Keratinocyte (primary cell): ENCODE measurements around the gene ZDHHC12. TPM values are rescaled to one million over a fixed set of nuclear protein-coding genes. Genes with fewer than 3 reads are reported as not detected.
"Not testable (repeated sequence)": the region's sequence is repeated elsewhere in the genome, so short reads cannot be mapped to it uniquely, and the experiment has no call there.

ENCODE experiments used
- DNase-seq: peaks from one replicate; pipeline ENCODE4 v3.0.0-alpha.2; 2011; ENCODE audit warnings: low read depth, missing footprints, low spot score
- FAIRE-seq: peaks from 2 replicates; lab custom pipeline; 2011; peaks lifted over from hg19 to GRCh38; lab: Jason Lieb, UNC
- H2AFZ ChIP-seq: 2 replicates; pipeline ENCODE4 v1.6.0; 2012; ENCODE audit warnings: low read length, control low read depth, inconsistent platforms; ENCODE audit not compliant: control insufficient read depth
- H3K27ac ChIP-seq: 2 replicates; pipeline ENCODE4 v1.5.1; 2011; ENCODE audit warnings: low read length; ENCODE audit not compliant: control insufficient read depth, insufficient read depth
- H3K27me3 ChIP-seq: 3 replicates; pipeline ENCODE4 v1.6.0; 2011; ENCODE audit warnings: low read length; ENCODE audit not compliant: control insufficient read depth, insufficient read depth; ENCODE audit errors: extremely low read depth
- H3K36me3 ChIP-seq, 2 experiments: 2 replicates in 1 of 2; 3 replicates in 1 of 2; pipeline ENCODE4 v1.5.1; 2011; ENCODE audit warnings: low read length in 2 of 2, mild to moderate bottlenecking in 1 of 2; ENCODE audit not compliant: control insufficient read depth in 2 of 2, insufficient read depth in 2 of 2; ENCODE audit errors: extremely low read depth in 1 of 2
- H3K4me1 ChIP-seq: 3 replicates; pipeline ENCODE4 v1.5.1; 2011; ENCODE audit warnings: low read length; ENCODE audit not compliant: control insufficient read depth, insufficient read depth; ENCODE audit errors: extremely low read depth
- H3K4me2 ChIP-seq: 3 replicates; pipeline ENCODE4 v1.6.0; 2011; ENCODE audit warnings: low read depth, low read length; ENCODE audit not compliant: control insufficient read depth, insufficient read depth; ENCODE audit errors: extremely low read depth
- H3K4me3 ChIP-seq, 3 experiments: fragments of 200-600 bp in 1 of 3; sonication (generic) in 1 of 3; 2 replicates in 2 of 3; 3 replicates in 1 of 3; pipeline ENCODE4 v1.5.1; 2011 to 2016; ENCODE audit warnings: low read length in 3 of 3, mild to moderate bottlenecking in 3 of 3, control low read depth in 2 of 3, inconsistent platforms in 1 of 3, low read depth in 1 of 3, mixed read lengths in 1 of 3, mixed run types in 1 of 3, moderate library complexity in 1 of 3; ENCODE audit not compliant: control insufficient read depth in 2 of 3, insufficient read depth in 2 of 3; ENCODE audit errors: extremely low read depth in 1 of 3
- H3K79me2 ChIP-seq: 2 replicates; pipeline ENCODE4 v1.6.0; 2012; ENCODE audit warnings: low read length; ENCODE audit not compliant: control insufficient read depth, insufficient read depth
- H3K9ac ChIP-seq: 3 replicates; pipeline ENCODE4 v1.6.0; 2011; ENCODE audit warnings: low read length; ENCODE audit not compliant: control insufficient read depth, insufficient read depth; ENCODE audit errors: extremely low read depth
- H3K9me1 ChIP-seq: 3 replicates; pipeline ENCODE4 v1.6.0; 2011; ENCODE audit warnings: low read length; ENCODE audit not compliant: control insufficient read depth, insufficient read depth; ENCODE audit errors: extremely low read depth
- H3K9me3 ChIP-seq: 2 replicates; pipeline ENCODE4 v1.5.1; 2012; ENCODE audit warnings: low read depth, low read length; ENCODE audit not compliant: control insufficient read depth
- H4K20me1 ChIP-seq: 3 replicates; pipeline ENCODE4 v1.6.0; 2011; ENCODE audit warnings: low read length; ENCODE audit not compliant: control insufficient read depth, insufficient read depth; ENCODE audit errors: extremely low read depth
- EZH2 ChIP-seq: IDR thresholded peaks from one replicate; pipeline ENCODE4 v1.6.1; 2012; ENCODE audit warnings: inconsistent platforms, mild to moderate bottlenecking, low read length, moderate library complexity
- dilution Hi-C: fragments of 300-500 bp; cut with MboI; formaldehyde crosslinking; loops from one replicate; pipeline ENCODE4 v1.7.0; 2020; ENCODE audit warnings: low sequenced_read_pairs; ENCODE audit not compliant: extremely low pct_ligation_motif_present
- polyA plus RNA-seq, 5 experiments: library from polyadenylated mRNA; depleted of rRNA in 3 of 5; stranded (reverse) in 3 of 5; stranded (forward) in 1 of 5; unstranded in 1 of 5; fragments of >200 nt; gene quantifications; 1 replicate in 1 of 5; 2 replicates in 3 of 5; 3 replicates in 1 of 5; pipeline versions ENCODE4 v1.2.1 to v1.2.3, GENCODE V29; 2011 to 2012; ENCODE audit warnings: missing spikeins in 2 of 5, low read depth in 1 of 5, low replicate concordance in 1 of 5
- TF ChIP-seq, protein P1 (sequence below), 3 experiments: IDR thresholded peaks in 1 of 3; conservative IDR thresholded peaks in 1 of 3; optimal IDR thresholded peaks in 1 of 3; 2 replicates in 2 of 3; 3 replicates in 1 of 3; pipeline versions ENCODE3 to v1.5.1; 2011; ENCODE audit warnings: low read length in 3 of 3, mild to moderate bottlenecking in 3 of 3, moderate library complexity in 2 of 3, control low read depth in 1 of 3, inconsistent platforms in 1 of 3; ENCODE audit not compliant: insufficient read depth in 2 of 3; ENCODE audit errors: extremely low read depth in 1 of 3

Gene ZDHHC12
- polyA plus RNA-seq, 1 donor (not counting 4 experiments of a cell fraction or from before 2014, with no cell fraction given): 24.1 TPM

GRCh38 chr9:128701227-128701854 is 22.6 kb downstream of the ZDHHC12 start:
- TF ChIP-seq, protein P1, sequence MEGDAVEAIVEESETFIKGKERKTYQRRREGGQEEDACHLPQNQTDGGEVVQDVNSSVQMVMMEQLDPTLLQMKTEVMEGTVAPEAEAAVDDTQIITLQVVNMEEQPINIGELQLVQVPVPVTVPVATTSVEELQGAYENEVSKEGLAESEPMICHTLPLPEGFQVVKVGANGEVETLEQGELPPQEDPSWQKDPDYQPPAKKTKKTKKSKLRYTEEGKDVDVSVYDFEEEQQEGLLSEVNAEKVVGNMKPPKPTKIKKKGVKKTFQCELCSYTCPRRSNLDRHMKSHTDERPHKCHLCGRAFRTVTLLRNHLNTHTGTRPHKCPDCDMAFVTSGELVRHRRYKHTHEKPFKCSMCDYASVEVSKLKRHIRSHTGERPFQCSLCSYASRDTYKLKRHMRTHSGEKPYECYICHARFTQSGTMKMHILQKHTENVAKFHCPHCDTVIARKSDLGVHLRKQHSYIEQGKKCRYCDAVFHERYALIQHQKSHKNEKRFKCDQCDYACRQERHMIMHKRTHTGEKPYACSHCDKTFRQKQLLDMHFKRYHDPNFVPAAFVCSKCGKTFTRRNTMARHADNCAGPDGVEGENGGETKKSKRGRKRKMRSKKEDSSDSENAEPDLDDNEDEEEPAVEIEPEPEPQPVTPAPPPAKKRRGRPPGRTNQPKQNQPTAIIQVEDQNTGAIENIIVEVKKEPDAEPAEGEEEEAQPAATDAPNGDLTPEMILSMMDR (optimal IDR thresholded peaks at IDR 0.05 in 1 of 3, IDR thresholded peaks at IDR 0.05 in 1 of 3, conservative IDR thresholded peaks at IDR 0.05 in 1 of 3; ENCODE audit: extremely low read depth in 1 of 3, insufficient read depth in 2 of 3, low read length in 3 of 3): no peak
- TF ChIP-seq EZH2: no peak
- Histone ChIP-seq H4K20me1 (no peaks in the 10 kb centered on the region), H3K9ac (no peak overlapping the region), H3K27ac (no peak overlapping the region), H3K4me1 (no peaks in the 10 kb centered on the region), H3K4me2 (no peak overlapping the region), H3K9me1 (no peaks in the 10 kb centered on the region), H3K4me3 (no peak overlapping the region), H3K9me3 (no peaks in the 10 kb centered on the region), H2AFZ (no peak overlapping the region), H3K36me3 (peaks cover 0 to 2% of the 10 kb centered on the region in 2 experiments), H3K27me3 (no peaks in the 10 kb centered on the region), H3K79me2 (no peaks in the 10 kb centered on the region)
- dilution Hi-C loops: no loop called here
- DNase-seq (no peak), FAIRE-seq (no peak)

- H4K20me1 ChIP-seq, H3K27ac ChIP-seq, H3K79me2 ChIP-seq, H3K4me3 ChIP-seq, dilution Hi-C loops, H3K9me1 ChIP-seq, H3K27me3 ChIP-seq, H3K4me1 ChIP-seq, FAIRE-seq, H3K9ac ChIP-seq, H3K4me2 ChIP-seq, H3K36me3 ChIP-seq, H2AFZ ChIP-seq, H3K9me3 ChIP-seq, DNase-seq: not testable (repeated sequence)
Measured at GRCh38 chr9:128699096-128699795, 24.7 kb downstream of the ZDHHC12 start.
